ENCODE results near the gene ADAMTSL3. TPM values are rescaled to one million over a fixed set of nuclear protein-coding genes. Genes with fewer than 3 reads are reported as not detected.

ADAMTSL3 gene
- polyA plus RNA-seq, 1 experiment, result not detected

DNA sequence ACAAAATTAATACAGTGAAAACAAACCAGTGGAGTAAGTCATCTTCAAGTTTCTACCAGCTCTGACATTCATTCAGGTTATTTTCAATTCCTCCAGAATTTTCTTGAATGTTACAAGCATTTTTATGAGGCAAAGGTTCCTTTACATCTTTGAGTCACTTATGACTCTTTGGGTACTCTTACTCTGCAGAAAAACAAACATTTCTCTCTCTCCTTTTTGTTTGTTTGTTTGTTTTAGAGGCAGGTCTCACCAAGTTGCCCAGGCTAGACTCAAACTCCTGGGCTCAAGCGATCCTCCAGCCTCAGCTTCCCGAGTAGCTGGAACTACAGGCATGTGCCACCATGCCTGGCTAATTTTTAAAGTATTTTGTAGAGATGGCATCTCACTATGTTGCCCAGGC is 233.5 kb downstream of the ADAMTSL3 start:
- Histone ChIP-seq H3K27me3 (ENCODE audit: control insufficient read depth, insufficient read depth, low read length) (no peaks in the 10 kb centered on the region), H3K4me3 (ENCODE audit: low read depth, low read length) (no peak overlapping the region), H3K36me3 (ENCODE audit: control insufficient read depth, insufficient read depth, low read length) (no peaks in the 10 kb centered on the region)
- TF ChIP-seq, protein P1, sequence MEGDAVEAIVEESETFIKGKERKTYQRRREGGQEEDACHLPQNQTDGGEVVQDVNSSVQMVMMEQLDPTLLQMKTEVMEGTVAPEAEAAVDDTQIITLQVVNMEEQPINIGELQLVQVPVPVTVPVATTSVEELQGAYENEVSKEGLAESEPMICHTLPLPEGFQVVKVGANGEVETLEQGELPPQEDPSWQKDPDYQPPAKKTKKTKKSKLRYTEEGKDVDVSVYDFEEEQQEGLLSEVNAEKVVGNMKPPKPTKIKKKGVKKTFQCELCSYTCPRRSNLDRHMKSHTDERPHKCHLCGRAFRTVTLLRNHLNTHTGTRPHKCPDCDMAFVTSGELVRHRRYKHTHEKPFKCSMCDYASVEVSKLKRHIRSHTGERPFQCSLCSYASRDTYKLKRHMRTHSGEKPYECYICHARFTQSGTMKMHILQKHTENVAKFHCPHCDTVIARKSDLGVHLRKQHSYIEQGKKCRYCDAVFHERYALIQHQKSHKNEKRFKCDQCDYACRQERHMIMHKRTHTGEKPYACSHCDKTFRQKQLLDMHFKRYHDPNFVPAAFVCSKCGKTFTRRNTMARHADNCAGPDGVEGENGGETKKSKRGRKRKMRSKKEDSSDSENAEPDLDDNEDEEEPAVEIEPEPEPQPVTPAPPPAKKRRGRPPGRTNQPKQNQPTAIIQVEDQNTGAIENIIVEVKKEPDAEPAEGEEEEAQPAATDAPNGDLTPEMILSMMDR (IDR thresholded peaks at IDR 0.05; ENCODE audit: insufficient read depth, low read depth, low read length), result no peak
- DNase-seq (ENCODE audit: low read depth), result no peak
- CTCF ChIA-PET, result no interaction called here
- POLR2A ChIA-PET, result no interaction called here

DNA sequence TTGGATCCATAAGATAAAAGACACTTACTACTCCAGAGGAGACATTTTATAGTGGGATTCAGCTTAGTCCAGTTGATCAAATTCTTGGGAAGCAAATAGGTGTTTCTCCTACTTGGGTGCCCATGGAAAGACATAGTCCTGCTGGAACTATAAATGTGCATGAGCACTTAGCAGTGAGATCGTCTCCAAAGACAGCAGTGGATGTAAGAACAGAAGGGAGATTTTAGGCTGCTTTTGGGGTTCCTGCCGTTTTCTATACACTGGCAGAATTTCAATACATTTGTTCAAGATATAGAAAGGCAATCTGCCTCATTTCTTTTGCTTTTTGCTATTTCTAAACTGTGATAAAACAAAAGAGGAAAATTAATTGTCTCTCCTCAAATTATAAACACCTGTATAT is 234.0 kb downstream of the ADAMTSL3 start:
- no peaks in the 10 kb centered on the region for H3K36me3 ChIP-seq (ENCODE audit: control insufficient read depth, insufficient read depth, low read length)
- POLR2A ChIA-PET, result no interaction called here
- no peaks in the 10 kb centered on the region for H3K27me3 ChIP-seq (ENCODE audit: control insufficient read depth, insufficient read depth, low read length)
- no peak overlapping the region for H3K4me3 ChIP-seq (ENCODE audit: low read depth, low read length)
- DNase-seq (ENCODE audit: low read depth), result no peak
- CTCF ChIA-PET, result no interaction called here
- TF ChIP-seq, protein P1 (IDR thresholded peaks at IDR 0.05; ENCODE audit: insufficient read depth, low read depth, low read length), result no peak

DNA sequence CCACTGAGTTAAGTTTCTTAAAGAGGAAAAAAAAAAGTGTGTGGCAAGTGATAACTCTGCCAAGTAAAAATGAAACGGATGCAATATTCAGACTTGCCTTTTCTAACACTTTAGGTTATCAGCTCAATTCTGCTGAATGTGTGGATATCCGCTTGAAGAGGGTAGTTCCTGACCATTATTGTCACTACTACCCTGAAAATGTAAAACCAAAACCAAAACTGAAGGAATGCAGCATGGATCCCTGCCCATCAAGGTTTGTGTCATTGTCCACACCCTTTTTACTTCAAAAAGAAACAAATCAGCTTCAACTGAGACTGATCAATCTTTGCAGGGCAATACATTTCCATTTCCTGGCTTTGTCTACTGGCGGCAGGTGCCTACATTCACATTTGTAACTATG is 236.1 kb downstream of the ADAMTSL3 start:
- CTCF ChIA-PET, result no interaction called here
- Histone ChIP-seq H3K4me3 (ENCODE audit: low read depth, low read length) (no peak overlapping the region), H3K36me3 (ENCODE audit: control insufficient read depth, insufficient read depth, low read length) (no peaks in the 10 kb centered on the region), H3K27me3 (ENCODE audit: control insufficient read depth, insufficient read depth, low read length) (no peaks in the 10 kb centered on the region)
- TF ChIP-seq, protein P1 (IDR thresholded peaks at IDR 0.05; ENCODE audit: insufficient read depth, low read depth, low read length), result no peak
- no peak for DNase-seq (ENCODE audit: low read depth)
- POLR2A ChIA-PET, result no interaction called here

DNA sequence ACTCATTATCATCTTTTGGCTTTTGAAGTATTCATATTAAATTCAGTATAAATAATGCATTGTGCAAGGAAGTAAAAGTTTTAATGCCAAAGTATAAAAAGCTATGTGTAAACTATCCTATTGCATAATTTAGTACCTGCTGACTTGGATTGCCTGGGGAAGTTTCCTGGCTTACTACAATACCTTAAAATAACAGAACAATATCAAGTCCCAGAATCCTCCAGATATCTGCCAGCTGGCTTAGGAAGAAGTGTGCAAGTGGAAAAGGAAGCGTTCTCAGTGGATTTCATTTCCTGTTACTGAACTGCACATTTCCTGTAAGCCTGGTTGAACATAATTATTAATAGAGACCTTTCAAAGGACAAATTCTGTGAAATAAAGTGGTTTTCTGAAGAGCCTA is 236.7 kb downstream of the ADAMTSL3 start:
- Histone ChIP-seq H3K36me3 (ENCODE audit: control insufficient read depth, insufficient read depth, low read length) (no peaks in the 10 kb centered on the region), H3K27me3 (ENCODE audit: control insufficient read depth, insufficient read depth, low read length) (no peaks in the 10 kb centered on the region), H3K4me3 (ENCODE audit: low read depth, low read length) (no peak overlapping the region)
- CTCF ChIA-PET, result no interaction called here
- TF ChIP-seq, protein P1 (IDR thresholded peaks at IDR 0.05; ENCODE audit: insufficient read depth, low read depth, low read length), result no peak
- no peak for DNase-seq (ENCODE audit: low read depth)
- POLR2A ChIA-PET, result no interaction called here

DNA sequence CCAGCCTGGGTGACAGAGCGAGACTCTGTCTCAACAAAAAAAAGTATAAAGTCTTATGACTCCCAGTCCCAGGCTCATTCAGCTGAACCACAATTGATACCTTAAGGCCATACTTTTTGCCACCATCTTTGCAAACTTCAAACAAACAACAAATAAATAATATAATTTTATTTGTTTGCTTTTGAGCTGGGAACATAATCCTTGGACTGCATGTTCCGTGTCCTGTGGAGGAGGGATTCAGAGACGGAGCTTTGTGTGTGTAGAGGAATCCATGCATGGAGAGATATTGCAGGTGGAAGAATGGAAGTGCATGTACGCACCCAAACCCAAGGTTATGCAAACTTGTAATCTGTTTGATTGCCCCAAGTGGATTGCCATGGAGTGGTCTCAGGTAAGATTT is 238.6 kb downstream of the ADAMTSL3 start:
- TF ChIP-seq, protein P1 (IDR thresholded peaks at IDR 0.05; ENCODE audit: insufficient read depth, low read depth, low read length), result no peak
- ChIA-PET POLR2A (interaction anchor here (0.6 kb wide), 1 partner anchor 116 kb away, joined by 3 read pairs; no protein-coding TSS in a partner anchor), CTCF (interaction anchor here (0.7 kb wide), 1 partner anchor 23 kb away, joined by 4 read pairs; no protein-coding TSS in a partner anchor)
- DNase-seq (ENCODE audit: low read depth), result no peak
- Histone ChIP-seq H3K36me3 (ENCODE audit: control insufficient read depth, insufficient read depth, low read length) (no peaks in the 10 kb centered on the region), H3K27me3 (ENCODE audit: control insufficient read depth, insufficient read depth, low read length) (no peaks in the 10 kb centered on the region), H3K4me3 (ENCODE audit: low read depth, low read length) (no peak overlapping the region)

Data from BJ (cell line).